ENCODE data around the gene PTPN1.

GRCh38 chr20:50477239-50477872, 32.8 kb upstream of the PTPN1 start:
- TF ChIP-seq CTCF (IDR thresholded peaks at IDR 0.05) = no peak
- TF ChIP-seq POLR2A (IDR thresholded peaks at IDR 0.05) = no peak
- no peak for TF ChIP-seq EP300 (IDR thresholded peaks at IDR 0.05)
